Activated T-helper 1 cell treated with anti-CD3 and anti-CD28 coated beads, Interleukin-2, amount 50 U/mL, for 16 hours (primary cell): Measurements from ENCODE around the gene FLT1.

ENCODE experiments used
- DNase-seq, 2 donors: peaks; one replicate each; pipeline ENCODE4 v3.0.0-alpha.2; 2020; ENCODE audit warnings: low read depth in 1 of 2, low spot score in 1 of 2

FLT1 gene

GRCh38 chr13:28429685-28430290 lies 65.1 kb downstream of the FLT1 start:
- no peak for DNase-seq

GRCh38 chr13:28429096-28429495 lies 65.8 kb downstream of the FLT1 start:
- DNase-seq = no peak

- no peak for DNase-seq
Observed at GRCh38 chr13:28426381-28426780, 68.5 kb downstream of the FLT1 start.

GRCh38 chr13:28425793-28426192 lies 69.1 kb downstream of the FLT1 start:
- DNase-seq = no peak

GRCh38 chr13:28424541-28424940 lies 70.4 kb downstream of the FLT1 start:
- DNase-seq = no peak

GRCh38 chr13:28423010-28423409 lies 71.9 kb downstream of the FLT1 start:
- DNase-seq = no peak

GRCh38 chr13:28421676-28422410 lies 73.1 kb downstream of the FLT1 start:
- no peak for DNase-seq

- DNase-seq = no peak
Observed at GRCh38 chr13:28420704-28421103, 74.2 kb downstream of the FLT1 start.

GRCh38 chr13:28415994-28416421 lies 78.9 kb downstream of the FLT1 start:
- no peak for DNase-seq

- no peak for DNase-seq
Observed at GRCh38 chr13:28413999-28414398, 80.9 kb downstream of the FLT1 start.

- DNase-seq = no peak
Observed at GRCh38 chr13:28412981-28413380, 81.9 kb downstream of the FLT1 start.

- no peak for DNase-seq
Observed at GRCh38 chr13:28411831-28412353, 83.0 kb downstream of the FLT1 start.

GRCh38 chr13:28410096-28410495 lies 84.8 kb downstream of the FLT1 start:
- no peak for DNase-seq

- no peak for DNase-seq
Observed at GRCh38 chr13:28409648-28410047, 85.3 kb downstream of the FLT1 start.

GRCh38 chr13:28408863-28409262 lies 86.1 kb downstream of the FLT1 start:
- DNase-seq = no peak

GRCh38 chr13:28408235-28408848 lies 86.6 kb downstream of the FLT1 start:
- DNase-seq = no peak

GRCh38 chr13:28406733-28407266 lies 88.1 kb downstream of the FLT1 start:
- no peak for DNase-seq

GRCh38 chr13:28402057-28402381 lies 92.9 kb downstream of the FLT1 start:
- DNase-seq = no peak

GRCh38 chr13:28401303-28402056 lies 93.4 kb downstream of the FLT1 start:
- DNase-seq = no peak

- no peak for DNase-seq
Observed at GRCh38 chr13:28396053-28396452, 98.9 kb downstream of the FLT1 start.

GRCh38 chr13:28394422-28394821 lies 100.5 kb downstream of the FLT1 start:
- DNase-seq = no peak
